HG03442 (cell line): ENCODE data around the gene MYO5C.

Experiments used
- ATAC-seq: cut with Tn5 transposase; IDR thresholded peaks from one replicate; pipeline ENCODE4 v1.9.1; 2021; ENCODE audit warnings: mild to moderate bottlenecking, moderate library complexity; ENCODE audit not compliant: unreplicated experiment

Gene MYO5C

GRCh38 chr15:52153900-52154895, 141.4 kb downstream of the MYO5C start:
- ATAC-seq: no peak

- no peak for ATAC-seq
These were observed 144.3 kb downstream of the MYO5C start for GRCh38 chr15:52151353-52151752.

DNA sequence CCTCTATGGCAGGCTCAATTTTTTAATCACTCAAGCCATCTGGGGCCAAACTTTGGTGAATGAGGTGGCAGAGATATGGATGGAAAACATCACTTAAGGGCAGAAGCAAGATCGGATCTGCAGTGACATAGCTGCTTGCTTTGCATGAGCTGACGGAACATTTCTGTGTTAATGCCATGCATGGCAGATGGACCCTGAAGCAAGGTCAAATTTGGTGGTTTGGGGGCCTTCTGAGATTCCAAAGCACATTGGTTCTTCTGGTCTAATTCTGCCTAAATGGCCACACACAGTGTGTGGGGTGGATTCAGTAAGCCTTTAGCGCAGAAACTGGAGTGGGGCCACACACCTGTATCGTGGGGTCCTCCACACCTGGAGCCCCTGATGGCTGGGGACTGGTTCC, 144.7 kb downstream of the MYO5C start:
- ATAC-seq: no peak

- no peak for ATAC-seq
These were observed 145.4 kb downstream of the MYO5C start for GRCh38 chr15:52150043-52150825.

DNA sequence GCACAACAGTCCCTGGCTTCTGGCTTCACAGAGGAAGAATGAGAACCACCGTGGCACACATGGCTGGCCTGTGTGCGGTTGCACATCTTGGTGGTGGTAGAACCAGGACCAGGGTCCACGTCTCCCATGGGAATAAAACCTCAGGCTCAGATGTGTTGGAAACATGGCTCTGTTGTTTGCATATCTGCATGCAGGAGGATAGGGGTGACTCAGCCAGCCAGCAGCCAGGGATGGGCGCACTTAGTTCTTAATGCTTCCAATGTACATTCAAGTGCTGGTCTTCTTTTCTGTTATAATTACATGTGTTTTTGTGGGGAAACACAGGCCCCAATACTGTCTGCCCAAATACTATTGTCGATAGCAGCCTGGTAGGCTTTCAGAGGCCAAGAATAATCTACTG, 147.2 kb downstream of the MYO5C start:
- ATAC-seq: no peak

- no peak for ATAC-seq
These were observed 148.8 kb downstream of the MYO5C start for GRCh38 chr15:52146776-52147175.

GRCh38 chr15:52146261-52146660, 149.3 kb downstream of the MYO5C start:
- ATAC-seq: no peak

- no peak for ATAC-seq
These were observed 150.9 kb downstream of the MYO5C start for GRCh38 chr15:52144656-52145178.

GRCh38 chr15:52143873-52144272, 151.7 kb downstream of the MYO5C start:
- no peak for ATAC-seq
